H9 (cell line): ENCODE results near the gene RNF175. TPM values are rescaled to one million over a fixed set of nuclear protein-coding genes. Genes with fewer than 3 reads are reported as not detected.

Experiments used
- DNase-seq: peaks from one replicate; pipeline ENCODE4 v3.0.0-alpha.2; 2017
- H2AFZ ChIP-seq: one replicate; pipeline ENCODE4 v1.6.1; 2013; ENCODE audit warnings: mild to moderate bottlenecking, low read length, control low read depth, moderate library complexity
- H2AK5ac ChIP-seq: 2 replicates; pipeline ENCODE4 v1.6.1; 2013; ENCODE audit warnings: low read length, control low read depth, mixed read lengths; ENCODE audit not compliant: insufficient read length
- H2BK120ac ChIP-seq: one replicate; pipeline ENCODE4 v1.6.1; 2013; ENCODE audit warnings: low read depth, mild to moderate bottlenecking, low read length, control low read depth, inconsistent platforms; ENCODE audit not compliant: poor library complexity, severe bottlenecking
- H2BK12ac ChIP-seq: 2 replicates; pipeline ENCODE4 v1.6.1; 2013; ENCODE audit warnings: low read length, control low read depth, mixed read lengths, low read depth; ENCODE audit not compliant: insufficient read length
- H2BK15ac ChIP-seq: 2 replicates; pipeline ENCODE4 v1.6.1; 2013; ENCODE audit warnings: low read depth, low read length, control low read depth
- H2BK20ac ChIP-seq: one replicate; pipeline ENCODE4 v1.6.1; 2013; ENCODE audit warnings: low read depth, mild to moderate bottlenecking, low read length, control low read depth, inconsistent platforms; ENCODE audit not compliant: poor library complexity, severe bottlenecking
- H2BK5ac ChIP-seq: 2 replicates; pipeline ENCODE4 v1.6.1; 2013; ENCODE audit warnings: low read length, control low read depth, mixed read lengths; ENCODE audit not compliant: insufficient read length
- H3K14ac ChIP-seq: 2 replicates; pipeline ENCODE4 v1.6.1; 2013; ENCODE audit warnings: low read length, control low read depth; ENCODE audit not compliant: insufficient read depth
- H3K18ac ChIP-seq: 2 replicates; pipeline ENCODE4 v1.6.1; 2013; ENCODE audit warnings: low read depth, mild to moderate bottlenecking, mixed read lengths, low read length, control low read depth; ENCODE audit not compliant: insufficient read length
- H3K23ac ChIP-seq: 2 replicates; pipeline ENCODE4 v1.6.1; 2013; ENCODE audit warnings: low read length, control low read depth, mixed read lengths, low read depth; ENCODE audit not compliant: insufficient read length
- H3K23me2 ChIP-seq: 2 replicates; pipeline ENCODE4 v1.6.1; 2013; ENCODE audit warnings: low read depth, mild to moderate bottlenecking, mixed read lengths, low read length, control low read depth; ENCODE audit not compliant: insufficient read length, poor library complexity, severe bottlenecking
- H3K27ac ChIP-seq: 2 replicates; pipeline ENCODE4 v1.5.1; 2013; ENCODE audit warnings: low read length, control low read depth, mixed read lengths, low read depth; ENCODE audit not compliant: insufficient read length
- H3K27me3 ChIP-seq: 2 replicates; pipeline ENCODE4 v1.6.1; 2013; ENCODE audit warnings: low read length, control low read depth, inconsistent platforms; ENCODE audit not compliant: insufficient read depth
- H3K4ac ChIP-seq: 2 replicates; pipeline ENCODE4 v1.6.1; 2013; ENCODE audit warnings: low read depth, mild to moderate bottlenecking, control low read depth, inconsistent platforms, low read length, moderate library complexity
- H3K4me1 ChIP-seq: 2 replicates; pipeline ENCODE4 v1.6.1; 2013; ENCODE audit warnings: low read length, control low read depth, inconsistent platforms; ENCODE audit not compliant: insufficient read depth
- H3K4me2 ChIP-seq: 2 replicates; pipeline ENCODE4 v1.6.1; 2013; ENCODE audit warnings: low read length, control low read depth, mixed read lengths; ENCODE audit not compliant: insufficient read length, insufficient read depth
- H3K56ac ChIP-seq: 2 replicates; pipeline ENCODE4 v1.6.1; 2013; ENCODE audit warnings: low read depth, mild to moderate bottlenecking, mixed read lengths, low read length, control low read depth; ENCODE audit not compliant: insufficient read length
- H3K79me1 ChIP-seq: 2 replicates; pipeline ENCODE4 v1.6.1; 2013; ENCODE audit warnings: low read depth, mild to moderate bottlenecking, moderate library complexity, low read length, control low read depth, inconsistent platforms; ENCODE audit not compliant: insufficient read depth, poor library complexity, severe bottlenecking
- H3K79me2 ChIP-seq: 2 replicates; pipeline ENCODE4 v1.6.1; 2013; ENCODE audit warnings: low read length, control low read depth, inconsistent platforms; ENCODE audit not compliant: insufficient read depth
- H3K9ac ChIP-seq: 2 replicates; pipeline ENCODE4 v1.6.1; 2013; ENCODE audit warnings: low read length, control low read depth, mixed read lengths; ENCODE audit not compliant: insufficient read length; ENCODE audit errors: extremely low read depth
- H3K9me3 ChIP-seq: one replicate; pipeline ENCODE4 v1.6.1; 2013; ENCODE audit warnings: low read depth, low read length, inconsistent platforms; ENCODE audit not compliant: control insufficient read depth
- H3T11ph ChIP-seq: one replicate; pipeline ENCODE4 v1.6.1; 2013; ENCODE audit warnings: mild to moderate bottlenecking, low read length, control low read depth, inconsistent platforms
- H4K20me1 ChIP-seq: one replicate; pipeline ENCODE4 v1.6.1; 2013; ENCODE audit not compliant: control insufficient read depth, insufficient read length, insufficient read depth
- H4K5ac ChIP-seq: 2 replicates; pipeline ENCODE4 v1.6.1; 2013; ENCODE audit warnings: low read depth, mild to moderate bottlenecking, mixed read lengths, low read length, control low read depth; ENCODE audit not compliant: insufficient read length
- H4K8ac ChIP-seq: replicated peaks from 2 replicates; pipeline ENCODE4 v1.6.1; 2013; ENCODE audit warnings: low read length, control low read depth, mixed read lengths, low read depth; ENCODE audit not compliant: insufficient read length
- H4K91ac ChIP-seq: 2 replicates; pipeline ENCODE4 v1.6.1; 2013; ENCODE audit warnings: low read depth, mild to moderate bottlenecking, moderate library complexity, mixed read lengths, low read length, control low read depth; ENCODE audit not compliant: insufficient read length
- H3K27ac Mint-ChIP-seq, 3 experiments: 2 replicates in 2 of 3; 3 replicates in 1 of 3; pipeline ENCODE4 v1.8.0; 2020 to 2021; ENCODE audit warnings: mixed read lengths in 3 of 3, mild to moderate bottlenecking in 1 of 3, moderate library complexity in 1 of 3
- H3K27me3 Mint-ChIP-seq: 2 replicates; pipeline ENCODE4 v1.8.0; 2021; ENCODE audit warnings: low read depth, mild to moderate bottlenecking, moderate library complexity, mixed read lengths
- H3K36me3 Mint-ChIP-seq, 3 experiments: 2 replicates in 2 of 3; 3 replicates in 1 of 3; pipeline ENCODE4 v1.8.0; 2020 to 2021; ENCODE audit warnings: low read depth in 3 of 3, mixed read lengths in 3 of 3; ENCODE audit not compliant: insufficient read depth in 1 of 3
- H3K4me1 Mint-ChIP-seq, 2 experiments: 2 replicates each; pipeline ENCODE4 v1.8.0; 2020; ENCODE audit warnings: mixed read lengths in 2 of 2
- H3K4me3 Mint-ChIP-seq, 2 experiments: 2 replicates in 1 of 2; 3 replicates in 1 of 2; pipeline ENCODE4 v1.8.0; 2020 to 2021; ENCODE audit warnings: mild to moderate bottlenecking in 2 of 2, mixed read lengths in 2 of 2, moderate library complexity in 1 of 2
- H3K9me3 Mint-ChIP-seq, 2 experiments: 2 replicates in 1 of 2; 3 replicates in 1 of 2; pipeline ENCODE4 v1.8.0; 2020; ENCODE audit warnings: mild to moderate bottlenecking in 2 of 2, mixed read lengths in 2 of 2, moderate library complexity in 1 of 2
- WGBS: extraction: QIAGEN DNeasy Blood & Tissue Kit; methylation state at CpG from one replicate; pipeline ENCODE4 v1.1.7; 2013; ENCODE audit warnings: missing lambda C conversion rate, low lambda C conversion rate, mixed read lengths; ENCODE audit not compliant: insufficient read length; ENCODE audit errors: extremely low coverage; 5-methylcytosine and 5-hydroxymethylcytosine counted together
- total RNA-seq: library from RNA; stranded (reverse); gene quantifications from 2 replicates; pipeline ENCODE4 v1.2.1, GENCODE V29; 2021
- TF ChIP-seq, protein P1 (sequence below): fragments of 200-600 bp; sonication (generic); conservative IDR thresholded peaks from 3 replicates; pipeline ENCODE4 v1.8.0; 2021; ENCODE audit warnings: antibody characterized with exemption, mild to moderate bottlenecking

Gene RNF175
- total RNA-seq, 1 experiment from 2014 or later, result 4.3 TPM

DNA sequence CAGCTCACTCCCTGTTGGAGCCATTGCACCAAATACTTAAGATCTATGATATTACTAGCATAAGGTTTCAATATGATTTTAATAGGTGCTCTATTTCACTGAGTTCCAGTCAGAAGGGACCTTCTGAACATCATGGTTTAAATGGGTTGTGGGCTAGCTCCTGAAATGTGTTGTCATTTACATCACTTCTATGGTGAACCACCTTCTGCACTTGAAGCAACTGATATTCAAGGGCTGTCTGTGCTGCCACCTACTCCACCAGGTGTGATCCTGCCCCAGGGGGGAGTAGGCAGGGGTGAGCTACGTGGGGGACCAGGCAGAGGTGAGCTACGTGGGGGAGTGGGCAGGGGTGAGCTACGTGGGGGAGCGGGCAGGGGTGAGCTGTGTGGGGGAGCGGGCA, 35.2 kb downstream of the RNF175 start:
- Mint-ChIP-seq H3K4me3 (no peak overlapping the region), H3K27me3 (peaks cover 2% of the 10 kb centered on the region), H3K4me1 (no peaks in the 10 kb centered on the region), H3K27ac (no peak overlapping the region), H3K36me3 (no peaks in the 10 kb centered on the region), H3K9me3 (no peaks in the 10 kb centered on the region)
- Histone ChIP-seq H4K20me1 (no peaks in the 10 kb centered on the region), H4K8ac (no peak overlapping the region), H3K4me2 (no peak overlapping the region), H3K4ac (no peak overlapping the region), H2AK5ac (no peak overlapping the region), H3K4me1 (no peaks in the 10 kb centered on the region), H3K79me1 (no peaks in the 10 kb centered on the region), H4K5ac (no peak overlapping the region), H3K18ac (no peak overlapping the region), H3K14ac (no peak overlapping the region), H3K27me3 (no peaks in the 10 kb centered on the region), H2BK120ac (no peak overlapping the region), H3K9ac (no peak overlapping the region), H2BK15ac (no peak overlapping the region), H3K9me3 (no peaks in the 10 kb centered on the region), H3K56ac (no peak overlapping the region), H4K91ac (no peak overlapping the region), H2BK12ac (no peak overlapping the region), H2BK20ac (no peak overlapping the region), H3K79me2 (no peaks in the 10 kb centered on the region), H2AFZ (no peak overlapping the region), H3K23ac (no peak overlapping the region), H3K27ac (no peak overlapping the region), H3T11ph (no peak overlapping the region), H3K23me2 (no peaks in the 10 kb centered on the region), H2BK5ac (no peak overlapping the region)
- WGBS, result no CpG with 5 or more reads among the region's 5 CpGs
- no peak for DNase-seq
- TF ChIP-seq, protein P1, sequence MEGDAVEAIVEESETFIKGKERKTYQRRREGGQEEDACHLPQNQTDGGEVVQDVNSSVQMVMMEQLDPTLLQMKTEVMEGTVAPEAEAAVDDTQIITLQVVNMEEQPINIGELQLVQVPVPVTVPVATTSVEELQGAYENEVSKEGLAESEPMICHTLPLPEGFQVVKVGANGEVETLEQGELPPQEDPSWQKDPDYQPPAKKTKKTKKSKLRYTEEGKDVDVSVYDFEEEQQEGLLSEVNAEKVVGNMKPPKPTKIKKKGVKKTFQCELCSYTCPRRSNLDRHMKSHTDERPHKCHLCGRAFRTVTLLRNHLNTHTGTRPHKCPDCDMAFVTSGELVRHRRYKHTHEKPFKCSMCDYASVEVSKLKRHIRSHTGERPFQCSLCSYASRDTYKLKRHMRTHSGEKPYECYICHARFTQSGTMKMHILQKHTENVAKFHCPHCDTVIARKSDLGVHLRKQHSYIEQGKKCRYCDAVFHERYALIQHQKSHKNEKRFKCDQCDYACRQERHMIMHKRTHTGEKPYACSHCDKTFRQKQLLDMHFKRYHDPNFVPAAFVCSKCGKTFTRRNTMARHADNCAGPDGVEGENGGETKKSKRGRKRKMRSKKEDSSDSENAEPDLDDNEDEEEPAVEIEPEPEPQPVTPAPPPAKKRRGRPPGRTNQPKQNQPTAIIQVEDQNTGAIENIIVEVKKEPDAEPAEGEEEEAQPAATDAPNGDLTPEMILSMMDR, result no peak
